Activated T-cell treated with anti-CD3 and anti-CD28 coated beads for 4 hours (primary cell): ENCODE results near the gene ZNF791.
"Not testable (repeated sequence)": the region's sequence is repeated elsewhere in the genome, so short reads cannot be mapped to it uniquely, and the experiment has no call there.

Experiments used
- DNase-seq: peaks from one replicate; pipeline ENCODE4 v3.0.0-alpha.2; 2020

The ZNF791 gene

GRCh38 chr19:12668346-12668745 is 57.6 kb downstream of the ZNF791 start:
- DNase-seq = no peak

GRCh38 chr19:12668932-12669269 is 58.2 kb downstream of the ZNF791 start:
- peak; percentile 54 for DNase-seq

- DNase-seq = peak; percentile 69
Measured at GRCh38 chr19:12669270-12670158, 58.8 kb downstream of the ZNF791 start.

DNA sequence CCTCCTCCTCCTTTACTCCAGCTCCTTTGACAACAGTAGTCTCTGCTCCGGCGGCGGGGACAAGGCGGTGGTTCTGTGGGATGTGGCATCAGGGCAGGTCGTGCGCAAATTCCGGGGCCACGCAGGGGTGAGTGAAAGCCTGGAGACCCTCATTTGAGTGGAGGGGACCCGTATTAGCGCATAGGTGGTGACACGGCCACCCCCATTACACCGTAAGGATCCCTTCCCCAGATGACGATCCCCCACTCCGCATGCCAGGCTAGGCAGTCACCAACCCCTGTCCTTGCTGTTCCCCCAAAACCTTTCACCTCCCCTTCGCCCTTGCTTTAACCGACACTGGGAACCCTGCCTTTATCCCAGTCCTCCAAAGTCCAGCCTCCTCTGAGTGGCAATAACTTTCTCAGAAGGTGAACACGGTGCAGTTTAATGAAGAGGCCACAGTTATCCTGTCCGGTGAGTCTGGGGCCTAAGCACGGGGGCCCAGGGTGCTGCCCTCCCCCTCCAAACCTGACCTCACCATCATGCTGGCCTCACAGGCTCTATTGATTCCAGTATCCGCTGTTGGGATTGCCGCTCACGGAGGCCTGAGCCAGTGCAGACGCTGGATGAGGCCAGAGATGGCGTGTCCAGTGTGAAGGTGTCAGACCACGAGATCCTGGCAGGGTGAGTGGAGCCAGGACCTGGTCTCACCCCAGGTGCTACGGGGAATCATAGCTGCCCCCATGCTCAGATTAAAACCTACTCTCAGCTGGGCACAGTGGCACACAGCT is 59.6 kb downstream of the ZNF791 start:
- DNase-seq = no peak

GRCh38 chr19:12672744-12673143 is 62.0 kb downstream of the ZNF791 start:
- DNase-seq = no peak

DNA sequence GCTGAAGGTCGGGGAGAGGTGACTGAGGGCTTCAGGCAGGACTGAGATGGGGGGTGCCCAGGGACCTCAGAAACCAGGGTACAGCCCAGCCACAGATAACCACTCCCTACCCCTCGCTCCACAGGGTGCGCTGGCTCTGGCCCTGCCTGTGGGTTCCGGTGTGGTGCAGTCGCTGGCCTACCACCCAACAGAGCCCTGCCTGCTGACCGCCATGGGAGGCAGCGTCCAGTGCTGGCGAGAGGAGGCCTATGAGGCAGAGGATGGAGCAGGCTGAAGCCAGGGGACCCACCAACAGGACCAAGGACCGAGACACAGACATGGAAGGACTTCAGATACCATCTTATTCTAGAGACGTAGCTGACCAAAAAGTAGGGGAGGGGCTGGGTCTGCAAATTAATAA is 64.7 kb downstream of the ZNF791 start:
- no peak for DNase-seq

DNA sequence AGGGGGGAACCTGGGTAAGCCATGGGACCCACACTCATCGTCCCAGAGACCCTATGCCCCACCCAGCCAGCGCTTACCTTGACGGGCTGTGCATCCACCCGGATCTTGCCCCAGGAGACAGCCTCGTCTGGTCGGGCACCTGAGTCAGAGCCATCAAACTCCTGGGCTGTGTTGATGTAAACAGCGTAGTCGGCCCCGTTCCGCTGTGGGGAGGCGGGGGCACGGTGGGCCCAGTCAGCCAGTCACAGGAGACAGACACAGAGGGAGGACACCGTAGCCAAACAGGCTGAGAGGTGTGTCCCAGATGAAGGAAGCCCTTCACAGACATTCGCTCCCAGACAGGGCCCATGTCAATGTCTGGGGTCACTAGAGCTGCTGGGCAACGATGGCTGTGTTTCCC is 65.2 kb downstream of the ZNF791 start:
- no peak for DNase-seq

DNA sequence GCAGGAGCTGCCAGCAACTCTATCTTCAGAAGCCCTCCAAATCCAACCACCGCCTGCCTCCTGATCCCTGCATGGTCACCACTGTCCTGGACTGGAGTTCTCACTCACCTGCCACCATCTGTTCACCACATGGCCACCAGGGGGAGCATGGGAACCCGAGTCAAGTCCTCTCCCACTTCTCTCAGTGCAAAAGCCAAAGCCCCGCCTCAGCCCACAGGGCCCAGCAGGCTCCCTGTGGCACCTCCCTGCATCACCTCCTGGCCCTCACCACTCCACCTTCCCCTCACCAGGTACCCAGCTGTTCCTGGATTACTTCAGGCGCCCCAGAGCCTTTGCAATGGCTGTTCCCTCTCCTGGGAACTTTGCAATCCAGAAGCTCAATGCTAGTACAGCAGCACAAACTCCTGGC is 65.7 kb downstream of the ZNF791 start:
- DNase-seq = peak; percentile 81

- no peak for DNase-seq
Measured at GRCh38 chr19:12676928-12677327, 66.2 kb downstream of the ZNF791 start.

DNA sequence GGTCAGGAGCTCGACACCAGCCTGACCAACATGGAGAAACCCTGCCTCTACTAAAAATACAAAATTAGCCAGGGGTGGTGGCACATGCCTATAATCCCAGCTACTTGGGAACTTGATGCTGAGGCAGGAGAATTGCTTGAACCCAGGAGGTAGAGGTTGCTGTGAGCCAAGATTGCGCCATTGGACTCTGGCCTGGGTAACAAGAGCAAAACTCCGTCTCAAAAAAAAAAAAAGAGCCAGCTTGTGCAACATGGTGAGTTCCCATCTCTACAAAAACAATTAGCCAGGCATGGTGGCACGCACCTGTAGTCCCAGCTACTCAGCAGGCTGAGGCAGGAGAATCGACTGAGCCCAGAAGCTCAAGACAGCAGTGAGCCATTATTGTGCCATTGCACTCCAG is 67.3 kb downstream of the ZNF791 start:
- not testable (repeated sequence) for DNase-seq

DNA sequence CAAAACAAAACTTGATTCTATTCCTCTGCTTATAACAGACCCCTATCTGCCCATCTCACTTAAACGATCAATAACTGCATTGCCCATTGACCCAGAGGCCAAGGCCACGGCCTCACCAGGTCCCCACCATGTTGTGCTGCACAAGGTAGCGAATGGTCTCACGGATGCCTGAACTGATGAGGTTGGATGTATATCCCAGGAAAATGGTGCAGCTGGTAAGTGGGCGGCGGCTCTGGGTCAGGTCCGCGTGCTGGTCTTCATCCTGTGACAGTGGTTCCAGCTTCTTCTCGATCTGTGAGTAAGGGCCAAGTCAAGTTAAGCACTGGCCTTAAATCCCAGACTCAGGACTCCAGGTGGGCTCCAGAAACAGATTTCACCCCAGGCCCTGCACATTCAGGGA is 69.3 kb downstream of the ZNF791 start:
- no peak for DNase-seq

GRCh38 chr19:12681074-12681987 is 70.6 kb downstream of the ZNF791 start, which contains the start of gene DHPS:
Gene DHPS, minus strand, starts transcription at chr19:12681880. Its CDS starts 114 bp downstream, at chr19:12681766.
- DNase-seq = peak; percentile 82
